Mammary epithelial cell (primary cell): ENCODE measurements around the gene MATN1.

Experiments
- EZH2 ChIP-seq: IDR thresholded peaks from 2 replicates; pipeline ENCODE4 v1.6.1; 2012; ENCODE audit warnings: low read length, inconsistent platforms, borderline replicate concordance
- TF ChIP-seq, protein P1 (sequence below), 2 donors: IDR thresholded peaks in 1 of 2; conservative IDR thresholded peaks in 1 of 2; 2 replicates each; pipeline ENCODE4 v1.5.1; 2011 to 2012; ENCODE audit warnings: inconsistent platforms in 2 of 2, low read length in 2 of 2, mild to moderate bottlenecking in 2 of 2, control low read depth in 1 of 2, low read depth in 1 of 2; ENCODE audit not compliant: insufficient read depth in 1 of 2; ENCODE audit errors: extremely low read depth in 1 of 2

DNA sequence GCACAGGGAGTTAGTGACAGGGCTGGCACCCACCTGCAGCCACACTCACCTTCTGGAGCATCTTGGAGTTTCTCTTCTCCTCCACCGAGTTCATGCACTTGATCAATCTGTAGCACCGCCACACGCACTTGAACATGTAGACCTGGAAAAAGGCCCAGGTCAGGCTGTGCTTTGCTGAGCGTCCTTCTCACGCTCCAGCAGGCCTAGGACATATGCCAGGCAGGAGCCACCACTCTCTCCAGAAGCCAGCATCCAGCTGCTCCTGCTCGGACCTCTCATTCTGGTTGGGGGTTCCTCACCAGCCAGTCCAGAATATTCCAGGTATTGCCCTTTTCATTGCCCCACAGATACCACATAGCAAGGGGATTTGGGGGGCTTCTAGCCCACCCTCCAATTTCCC, 11.7 kb upstream of the MATN1 start:
- TF ChIP-seq, protein P1, sequence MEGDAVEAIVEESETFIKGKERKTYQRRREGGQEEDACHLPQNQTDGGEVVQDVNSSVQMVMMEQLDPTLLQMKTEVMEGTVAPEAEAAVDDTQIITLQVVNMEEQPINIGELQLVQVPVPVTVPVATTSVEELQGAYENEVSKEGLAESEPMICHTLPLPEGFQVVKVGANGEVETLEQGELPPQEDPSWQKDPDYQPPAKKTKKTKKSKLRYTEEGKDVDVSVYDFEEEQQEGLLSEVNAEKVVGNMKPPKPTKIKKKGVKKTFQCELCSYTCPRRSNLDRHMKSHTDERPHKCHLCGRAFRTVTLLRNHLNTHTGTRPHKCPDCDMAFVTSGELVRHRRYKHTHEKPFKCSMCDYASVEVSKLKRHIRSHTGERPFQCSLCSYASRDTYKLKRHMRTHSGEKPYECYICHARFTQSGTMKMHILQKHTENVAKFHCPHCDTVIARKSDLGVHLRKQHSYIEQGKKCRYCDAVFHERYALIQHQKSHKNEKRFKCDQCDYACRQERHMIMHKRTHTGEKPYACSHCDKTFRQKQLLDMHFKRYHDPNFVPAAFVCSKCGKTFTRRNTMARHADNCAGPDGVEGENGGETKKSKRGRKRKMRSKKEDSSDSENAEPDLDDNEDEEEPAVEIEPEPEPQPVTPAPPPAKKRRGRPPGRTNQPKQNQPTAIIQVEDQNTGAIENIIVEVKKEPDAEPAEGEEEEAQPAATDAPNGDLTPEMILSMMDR (conservative IDR thresholded peaks at IDR 0.05 in 1 of 2, IDR thresholded peaks at IDR 0.05 in 1 of 2; ENCODE audit: extremely low read depth in 1 of 2, insufficient read depth in 1 of 2, low read depth in 1 of 2, low read length in 2 of 2): no peak
- TF ChIP-seq EZH2: no peak
